HG02678 (cell line): ENCODE measurements around the gene PCDHA1.
"Not testable (repeated sequence)": the region's sequence is repeated elsewhere in the genome, so short reads cannot be mapped to it uniquely, and the experiment has no call there.

ENCODE experiments used
- ATAC-seq: cut with Tn5 transposase; IDR thresholded peaks from one replicate; pipeline ENCODE4 v1.9.1; 2021; ENCODE audit warnings: mild to moderate bottlenecking, moderate library complexity; ENCODE audit not compliant: unreplicated experiment

PCDHA1 gene

GRCh38 chr5:140808241-140808888, 22.4 kb downstream of the PCDHA1 start:
- not testable (repeated sequence) for ATAC-seq

- no peak for ATAC-seq
Measured at GRCh38 chr5:140808889-140809291, 22.9 kb downstream of the PCDHA1 start.

- no peak for ATAC-seq
Measured at GRCh38 chr5:140821375-140822280, 35.7 kb downstream of the PCDHA1 start, which contains the start of gene PCDHA5. Gene PCDHA5, plus strand, starts transcription at chr5:140821613.

GRCh38 chr5:140822281-140822629, 36.3 kb downstream of the PCDHA1 start:
- ATAC-seq, result no peak

- ATAC-seq, result not testable (repeated sequence)
Measured at GRCh38 chr5:140822969-140823368, 37.0 kb downstream of the PCDHA1 start.

- no peak for ATAC-seq
Measured at GRCh38 chr5:140823475-140823874, 37.5 kb downstream of the PCDHA1 start.

- no peak for ATAC-seq
Measured at GRCh38 chr5:140827704-140828361, 41.9 kb downstream of the PCDHA1 start, which contains the start of gene PCDHA6. Gene PCDHA6, plus strand, starts transcription at chr5:140827960. Its CDS starts 132 bp downstream, at chr5:140828092.

- ATAC-seq, result no peak
Measured at GRCh38 chr5:140828362-140828737, 42.4 kb downstream of the PCDHA1 start.

- ATAC-seq, result not testable (repeated sequence)
Measured at GRCh38 chr5:140829511-140830501, 43.9 kb downstream of the PCDHA1 start.

- ATAC-seq, result no peak
Measured at GRCh38 chr5:140833993-140834392, 48.1 kb downstream of the PCDHA1 start, which contains the start of gene PCDHA7. Gene PCDHA7, plus strand, starts transcription at chr5:140834269. Its CDS starts 115 bp downstream, at chr5:140834384.

GRCh38 chr5:140834439-140835008, 48.6 kb downstream of the PCDHA1 start:
- not testable (repeated sequence) for ATAC-seq

GRCh38 chr5:140835622-140836510, 49.9 kb downstream of the PCDHA1 start:
- ATAC-seq, result no peak

GRCh38 chr5:140840978-140841962, 55.3 kb downstream of the PCDHA1 start, which contains the start of gene PCDHA8:
Gene PCDHA8, plus strand, starts transcription at chr5:140841187. Its CDS starts 135 bp downstream, at chr5:140841322.
- ATAC-seq, result no peak

GRCh38 chr5:140842798-140843733, 57.1 kb downstream of the PCDHA1 start:
- no peak for ATAC-seq

GRCh38 chr5:140848139-140849102, 62.5 kb downstream of the PCDHA1 start, which contains the start of gene PCDHA9:
Gene PCDHA9, plus strand, starts transcription at chr5:140848382. Its CDS starts 114 bp downstream, at chr5:140848496.
- ATAC-seq, result not testable (repeated sequence)
